Erythroblast (primary cell): ENCODE measurements around the gene SRGAP1.

Experiments used
- DNase-seq, 2 experiments: peaks; one replicate each; lab custom pipeline; 2025; lab: John Stamatoyannopoulos, UW
- GATA1 ChIP-seq: IDR thresholded peaks from 2 replicates; pipeline ENCODE4 v1.6.1; 2011; ENCODE audit warnings: low read depth, mild to moderate bottlenecking, control low read depth, low read length, moderate library complexity
- POLR2A ChIP-seq: IDR thresholded peaks from 2 replicates; pipeline ENCODE4 v1.6.1; 2011; ENCODE audit warnings: mild to moderate bottlenecking, low read length

The SRGAP1 gene

GRCh38 chr12:63957496-63957895 is 113.0 kb downstream of the SRGAP1 start:
- no peak for TF ChIP-seq GATA1
- no peak for TF ChIP-seq POLR2A

DNA sequence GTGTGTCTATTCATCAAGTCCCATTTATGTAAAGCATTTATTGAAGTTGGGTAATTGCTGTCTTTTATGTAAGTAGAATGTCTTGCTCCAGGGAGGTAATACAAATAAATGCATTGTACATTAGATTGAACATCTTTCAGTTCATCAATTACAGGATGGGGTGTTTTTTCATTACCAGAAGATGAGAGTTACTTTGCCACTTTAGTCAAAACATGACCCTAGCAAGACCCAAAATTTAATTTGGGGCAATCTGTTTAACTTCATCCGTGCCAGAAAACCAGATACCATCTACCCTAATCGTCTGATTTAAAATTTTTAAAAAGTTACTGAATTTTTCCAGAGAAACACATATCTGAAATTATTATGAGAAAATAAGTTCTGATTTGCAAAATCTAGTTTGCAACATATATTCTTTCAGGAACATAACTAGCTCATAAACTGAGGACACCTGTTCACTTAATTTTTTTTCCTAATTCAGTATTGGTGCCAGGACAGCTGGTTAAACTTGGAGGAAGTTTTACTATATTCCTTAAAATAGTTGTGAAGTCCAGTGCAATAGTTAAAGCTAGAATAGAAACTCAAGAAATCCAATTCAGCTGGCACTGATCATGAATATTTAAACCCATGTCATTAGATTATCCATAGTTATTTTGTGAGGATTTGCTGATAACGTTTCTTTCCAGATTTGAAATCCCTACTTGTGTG is 114.5 kb downstream of the SRGAP1 start:
- DNase-seq, result no peak
- TF ChIP-seq POLR2A (no peak), GATA1 (no peak)

More at GRCh38 chr12:63957496-63957895, 113.0 kb downstream of the SRGAP1 start:
- DNase-seq, result no peak

DNA sequence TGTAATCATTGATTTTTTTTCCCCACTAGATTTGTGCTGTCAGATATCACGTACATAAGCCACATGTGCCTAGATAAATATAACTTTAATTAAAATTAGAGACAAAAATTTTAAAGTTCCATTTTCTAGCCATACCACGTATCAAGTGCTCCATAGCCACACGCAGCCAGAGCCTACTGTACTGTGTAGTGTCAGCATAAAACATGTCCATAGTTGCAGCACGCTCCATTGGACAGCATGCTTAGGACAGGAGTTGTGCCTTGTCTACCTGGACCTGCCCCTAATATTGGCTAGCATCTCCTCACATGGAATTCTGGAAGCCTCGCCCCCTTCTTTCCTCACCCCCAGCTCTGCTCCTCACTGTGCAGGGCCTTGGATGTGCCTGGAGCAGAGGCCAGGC is 116.5 kb downstream of the SRGAP1 start:
- TF ChIP-seq POLR2A (no peak), GATA1 (no peak)

GRCh38 chr12:63961543-63961942 is 117.0 kb downstream of the SRGAP1 start:
- no peak for TF ChIP-seq GATA1
- TF ChIP-seq POLR2A, result no peak
- DNase-seq, result no peak

More for the DNA sequence above, 116.5 kb downstream of the SRGAP1 start:
- DNase-seq, result no peak

DNA sequence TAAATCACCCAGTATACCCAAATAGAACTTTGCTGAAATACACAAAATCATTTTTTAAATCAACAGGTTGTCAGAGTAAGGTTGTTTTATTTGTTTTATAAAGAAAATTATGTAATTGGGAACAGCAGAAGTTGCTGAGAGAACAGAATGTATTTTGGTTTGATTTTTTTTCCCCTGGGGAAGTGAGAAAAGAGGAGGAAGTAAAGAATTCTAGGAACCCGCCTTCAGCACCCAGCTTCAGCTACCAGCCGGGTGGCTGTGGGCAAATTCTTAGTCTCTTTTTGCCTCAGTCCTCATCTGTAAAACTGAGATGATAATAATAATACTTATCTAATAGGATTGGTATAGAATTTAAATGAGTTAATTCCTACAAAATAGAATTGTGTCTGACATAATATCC is 119.4 kb downstream of the SRGAP1 start:
- no peak for TF ChIP-seq POLR2A
- DNase-seq, result no peak

- no peak for DNase-seq
- TF ChIP-seq GATA1, result no peak
Measured at GRCh38 chr12:63964301-63964700, 119.8 kb downstream of the SRGAP1 start.

DNA sequence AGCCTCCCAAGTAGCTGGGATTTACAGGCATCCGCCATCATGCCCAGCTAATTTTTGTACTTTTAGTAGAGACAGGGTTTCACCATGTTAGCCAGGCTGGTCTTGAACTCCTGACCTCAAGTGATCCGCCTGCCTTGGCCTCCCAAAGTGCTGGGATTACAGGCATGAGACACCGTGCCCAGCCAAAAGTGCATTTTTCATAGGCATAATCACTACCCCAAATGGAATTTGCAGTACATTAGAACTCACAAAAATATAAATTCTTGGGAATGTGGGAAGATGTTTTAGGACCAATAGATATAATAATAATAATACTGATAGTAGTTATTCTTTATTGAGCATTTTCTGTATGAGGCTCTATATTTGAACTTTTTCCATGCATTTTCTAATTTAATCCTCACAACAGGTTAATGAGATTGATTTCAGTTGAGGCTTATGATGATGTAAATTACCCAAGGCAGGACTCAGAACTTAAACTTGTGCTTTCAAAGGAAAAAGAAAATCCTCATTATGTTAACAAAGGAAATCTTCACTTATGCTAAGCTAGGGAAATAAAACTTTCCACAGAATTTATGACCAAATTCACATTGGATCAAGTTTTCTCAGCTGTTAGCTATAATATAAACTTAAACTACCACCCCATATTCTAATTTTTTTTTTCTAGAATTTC is 121.6 kb downstream of the SRGAP1 start:
- TF ChIP-seq GATA1 (no peak), POLR2A (no peak)
- DNase-seq, result no peak

- no peak for DNase-seq
Measured at GRCh38 chr12:63966606-63966975, 122.1 kb downstream of the SRGAP1 start.

GRCh38 chr12:63967358-63968145 is 123.1 kb downstream of the SRGAP1 start:
- DNase-seq, result no peak
- TF ChIP-seq POLR2A (no peak), GATA1 (no peak)

More at GRCh38 chr12:63966606-63966975, 122.1 kb downstream of the SRGAP1 start:
- TF ChIP-seq GATA1, result no peak
- no peak for TF ChIP-seq POLR2A

DNA sequence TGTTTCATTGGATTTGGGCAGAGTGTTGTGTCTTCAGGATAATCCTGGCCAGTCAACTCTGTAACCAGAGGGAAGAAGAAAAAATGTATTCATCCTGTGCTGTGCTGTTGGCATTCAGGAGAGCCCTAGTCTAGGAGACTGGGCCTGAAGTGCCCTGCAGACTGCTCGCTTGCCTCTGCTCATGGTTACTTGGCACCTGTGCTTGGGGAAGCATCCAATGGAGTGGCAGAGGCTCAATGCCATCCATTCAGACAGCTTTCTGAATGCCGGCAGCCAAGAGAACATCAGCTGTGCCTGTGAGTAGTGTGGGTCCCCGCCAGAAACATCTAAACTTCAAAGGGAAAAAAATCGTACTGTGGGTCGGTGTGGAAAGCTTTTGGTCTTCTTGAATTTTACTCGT is 124.2 kb downstream of the SRGAP1 start:
- TF ChIP-seq POLR2A (no peak), GATA1 (no peak)
- no peak for DNase-seq

- DNase-seq, result no peak
- TF ChIP-seq GATA1 (no peak), POLR2A (no peak)
Measured at GRCh38 chr12:63976902-63977395, 132.4 kb downstream of the SRGAP1 start.

- TF ChIP-seq POLR2A (no peak), GATA1 (no peak)
- no peak for DNase-seq
Measured at GRCh38 chr12:63977441-63977840, 132.9 kb downstream of the SRGAP1 start.

GRCh38 chr12:63978519-63978918 is 134.0 kb downstream of the SRGAP1 start:
- no peak for DNase-seq
- no peak for TF ChIP-seq POLR2A

- TF ChIP-seq GATA1 (no peak), POLR2A (no peak)
- no peak for DNase-seq
Measured at GRCh38 chr12:63980211-63980610, 135.7 kb downstream of the SRGAP1 start.
